Measurements from ENCODE around the gene ROBO1.

GRCh38 chr3:78969483-78969882, 798.3 kb downstream of the ROBO1 start:
- TF ChIP-seq POLR2AphosphoS5 (IDR thresholded peaks at IDR 0.05; ENCODE audit: insufficient read depth in 1 of 2, low read depth in 1 of 2): no peak
- TF ChIP-seq CTCF (IDR thresholded peaks at IDR 0.05): no peak

Measured in vagina (tissue), 2 donors.